ENCODE results near the gene MED12L.

The MED12L gene

DNA sequence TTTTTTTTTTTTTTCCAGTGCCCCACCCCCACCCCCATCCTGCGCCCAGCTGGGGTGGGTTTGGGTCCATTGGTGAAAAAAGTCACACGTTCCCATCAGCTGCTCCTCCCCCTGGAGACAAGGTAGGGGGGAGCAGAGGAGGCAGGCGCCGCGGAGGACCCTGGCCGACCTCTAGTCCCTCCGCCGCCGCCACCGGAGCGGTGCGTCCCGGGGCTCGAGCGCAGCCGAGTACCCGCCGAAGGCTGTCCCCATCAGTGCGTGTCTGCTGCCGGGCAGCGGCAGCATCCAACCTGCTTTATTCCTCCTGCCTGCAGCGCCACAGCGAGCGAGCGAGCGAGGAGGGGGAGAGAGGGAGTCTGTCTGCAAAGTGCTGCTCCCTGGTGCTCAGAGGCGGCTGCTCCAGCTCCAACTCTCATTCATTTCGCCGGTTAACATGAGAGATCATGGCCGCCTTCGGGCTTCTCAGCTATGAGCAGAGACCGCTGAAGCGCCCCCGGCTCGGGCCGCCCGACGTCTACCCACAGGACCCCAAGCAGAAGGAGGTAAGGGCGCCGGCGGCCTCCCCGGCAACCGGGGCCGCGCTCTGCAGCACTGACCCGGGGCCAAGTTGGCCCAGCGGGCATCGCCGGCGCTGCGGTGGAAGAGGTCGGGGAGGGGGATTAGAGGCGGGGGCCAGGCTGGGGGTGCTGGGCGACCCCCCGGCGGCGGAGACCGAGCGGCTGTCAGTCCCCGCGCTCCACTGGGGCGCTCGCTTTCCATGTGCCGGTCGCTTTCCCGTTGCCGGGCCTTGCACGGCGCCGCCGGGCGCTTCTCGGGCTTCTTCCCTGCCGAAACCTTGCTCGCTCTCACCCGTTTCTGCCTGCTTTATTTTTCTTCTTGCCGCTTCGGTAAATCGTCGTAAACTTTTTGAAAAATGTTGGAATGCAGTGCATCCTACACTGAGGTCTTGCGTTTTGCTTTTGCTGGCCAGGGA, 1.3 kb downstream of the MED12L start:
- TF ChIP-seq POLR2AphosphoS5 (IDR thresholded peaks at IDR 0.05; ENCODE audit: low read depth) (no peak), CTCF (IDR thresholded peaks at IDR 0.05; ENCODE audit: insufficient read depth, low read length) (peak; percentile 21)
- H3K27ac ChIP-seq (replicated peaks): no peak overlapping the region
- DNase-seq (ENCODE audit: low read depth in 1 of 2, low spot score in 1 of 2): peak; percentile 17 to 85
- peaks cover 44% of the 10 kb centered on the region for H3K27me3 ChIP-seq (ENCODE audit: insufficient read depth, poor library complexity, severe bottlenecking)
- peak overlapping the region; percentile 60 for H3K4me3 ChIP-seq (replicated peaks; ENCODE audit: insufficient read depth, low read length)

GRCh38 chr3:151087648-151088047, 2.2 kb downstream of the MED12L start:
- peaks cover 44% of the 10 kb centered on the region for H3K27me3 ChIP-seq (ENCODE audit: insufficient read depth, poor library complexity, severe bottlenecking)
- TF ChIP-seq CTCF (IDR thresholded peaks at IDR 0.05; ENCODE audit: insufficient read depth, low read length) (no peak), SPI1 (IDR thresholded peaks at IDR 0.05; ENCODE audit: borderline replicate concordance, low read depth) (no peak), POLR2AphosphoS5 (IDR thresholded peaks at IDR 0.05; ENCODE audit: low read depth) (no peak)

GRCh38 chr3:151091685-151092345, 6.4 kb downstream of the MED12L start:
- TF ChIP-seq SPI1 (IDR thresholded peaks at IDR 0.05; ENCODE audit: borderline replicate concordance, low read depth) (no peak), REST (IDR thresholded peaks at IDR 0.05; ENCODE audit: insufficient replicate concordance, low read depth) (no peak), POLR2AphosphoS5 (IDR thresholded peaks at IDR 0.05; ENCODE audit: low read depth) (no peak), CTCF (IDR thresholded peaks at IDR 0.05; ENCODE audit: insufficient read depth, low read length) (no peak), GABPA (IDR thresholded peaks at IDR 0.05; ENCODE audit: low read depth) (no peak)
- Histone ChIP-seq H3K27me3 (ENCODE audit: insufficient read depth, poor library complexity, severe bottlenecking) (peaks cover 25% of the 10 kb centered on the region), H3K4me3 (replicated peaks; ENCODE audit: insufficient read depth, low read length) (no peak overlapping the region), H3K27ac (replicated peaks) (no peak overlapping the region)
- no peak for DNase-seq (ENCODE audit: low read depth in 1 of 2, low spot score in 1 of 2)

More at GRCh38 chr3:151087648-151088047, 2.2 kb downstream of the MED12L start:
- Histone ChIP-seq H3K27ac (replicated peaks) (no peak overlapping the region), H3K4me3 (replicated peaks; ENCODE audit: insufficient read depth, low read length) (no peak overlapping the region)
- no peak for DNase-seq (ENCODE audit: low read depth in 1 of 2, low spot score in 1 of 2)

DNA sequence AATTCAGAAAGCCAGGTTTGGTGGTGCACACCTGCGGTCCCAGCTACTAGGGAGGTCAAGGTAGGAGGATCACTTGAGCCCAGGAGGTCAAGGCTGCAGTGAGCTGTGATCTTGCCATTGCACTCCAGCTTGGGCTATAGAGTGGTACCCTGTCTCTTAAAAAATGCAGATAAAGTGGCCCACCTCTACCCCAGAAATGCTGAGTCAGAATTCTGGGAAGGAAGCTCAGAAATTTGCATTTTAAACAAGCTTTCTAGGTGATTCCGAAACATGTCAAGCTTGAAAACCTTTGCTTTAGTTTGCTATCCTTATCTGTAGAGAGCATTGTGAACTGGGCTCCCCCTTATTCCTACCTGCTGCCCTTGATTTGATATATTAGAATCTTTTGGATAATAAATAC, 7.7 kb downstream of the MED12L start:
- Histone ChIP-seq H3K4me3 (replicated peaks; ENCODE audit: insufficient read depth, low read length) (no peak overlapping the region), H3K27me3 (ENCODE audit: insufficient read depth, poor library complexity, severe bottlenecking) (peaks cover 11% of the 10 kb centered on the region), H3K27ac (replicated peaks) (no peak overlapping the region)
- no peak for DNase-seq (ENCODE audit: low read depth in 1 of 2, low spot score in 1 of 2)
- TF ChIP-seq POLR2AphosphoS5 (IDR thresholded peaks at IDR 0.05; ENCODE audit: low read depth): no peak
- TF ChIP-seq GABPA (IDR thresholded peaks at IDR 0.05; ENCODE audit: low read depth): no peak
- TF ChIP-seq REST (IDR thresholded peaks at IDR 0.05; ENCODE audit: insufficient replicate concordance, low read depth): no peak
- no peak for TF ChIP-seq SPI1 (IDR thresholded peaks at IDR 0.05; ENCODE audit: borderline replicate concordance, low read depth)
- no peak for TF ChIP-seq CTCF (IDR thresholded peaks at IDR 0.05; ENCODE audit: insufficient read depth, low read length)
